Liver (tissue), 9 donors: ENCODE data around the gene AUH. TPM values are rescaled to one million over a fixed set of nuclear protein-coding genes. Genes with fewer than 3 reads are reported as not detected.

ENCODE experiments used
- DNase-seq: peaks from one replicate; pipeline ENCODE4 v3.0.0-alpha.2; 2017; ENCODE audit warnings: low spot score
- H3K27ac ChIP-seq, 2 donors: one replicate each; pipeline ENCODE4 v1.7.0; 2013; ENCODE audit warnings: inconsistent platforms in 2 of 2, low read length in 2 of 2, control low read depth in 1 of 2, low read depth in 1 of 2, mild to moderate bottlenecking in 1 of 2
- H3K27me3 ChIP-seq, 4 donors: one replicate each; pipeline versions ENCODE4 v1.6.1 to v1.7.0; 2013; ENCODE audit warnings: low read length in 3 of 4, inconsistent platforms in 1 of 4, mild to moderate bottlenecking in 1 of 4, moderate library complexity in 1 of 4; ENCODE audit not compliant: control insufficient read depth in 4 of 4, insufficient read depth in 4 of 4
- H3K36me3 ChIP-seq, 4 donors: one replicate each; pipeline versions ENCODE4 v1.6.1 to v1.7.0; 2013; ENCODE audit warnings: low read length in 3 of 4, mild to moderate bottlenecking in 3 of 4, low read depth in 1 of 4, moderate library complexity in 1 of 4; ENCODE audit not compliant: control insufficient read depth in 4 of 4, insufficient read depth in 3 of 4
- H3K4me1 ChIP-seq, 4 donors: one replicate each; pipeline versions ENCODE4 v1.6.1 to v1.7.0; 2013; ENCODE audit warnings: low read length in 3 of 4, mild to moderate bottlenecking in 3 of 4, moderate library complexity in 1 of 4; ENCODE audit not compliant: control insufficient read depth in 4 of 4, insufficient read depth in 4 of 4
- H3K4me3 ChIP-seq, 3 donors: one replicate each; pipeline versions ENCODE4 v1.6.1 to v1.7.0; 2013; ENCODE audit warnings: low read length in 3 of 3, control low read depth in 1 of 3, low read depth in 1 of 3, mild to moderate bottlenecking in 1 of 3
- H3K9ac ChIP-seq, 2 donors: one replicate each; pipeline ENCODE4 v1.7.0; 2013; ENCODE audit warnings: low read length in 2 of 2, mild to moderate bottlenecking in 2 of 2, moderate library complexity in 2 of 2, control low read depth in 1 of 2, low read depth in 1 of 2
- H3K9me3 ChIP-seq, 4 donors: one replicate each; pipeline versions ENCODE4 v1.6.1 to v1.7.0; 2013; ENCODE audit warnings: low read length in 3 of 4; ENCODE audit not compliant: control insufficient read depth in 4 of 4
- ATF3 ChIP-seq: IDR thresholded peaks from 2 replicates; pipeline ENCODE4 v1.6.1; 2016; ENCODE audit warnings: antibody characterized with exemption
- CTCF ChIP-seq: fragments of 150-350 bp; IDR thresholded peaks from 2 replicates; pipeline ENCODE4 v1.5.1; 2017; ENCODE audit warnings: improper control_type of control experiment, low read depth, low read length; ENCODE audit not compliant: missing input control
- EGR1 ChIP-seq, 2 donors: IDR thresholded peaks; 2 replicates each; pipeline ENCODE4 v1.6.1; 2016 to 2018; ENCODE audit warnings: antibody characterized with exemption in 2 of 2, low read depth in 2 of 2
- FOXA1 ChIP-seq: IDR thresholded peaks from 2 replicates; pipeline ENCODE4 v1.6.1; 2016; ENCODE audit warnings: antibody characterized with exemption
- FOXA2 ChIP-seq: IDR thresholded peaks from 2 replicates; pipeline ENCODE4 v1.6.1; 2016; ENCODE audit warnings: antibody characterized with exemption
- GABPA ChIP-seq, 2 donors: IDR thresholded peaks in 1 of 2; conservative IDR thresholded peaks in 1 of 2; 2 replicates each; pipeline ENCODE4 v1.6.1; 2016; ENCODE audit warnings: antibody characterized with exemption in 2 of 2, mild to moderate bottlenecking in 1 of 2, moderate library complexity in 1 of 2
- HNF4A ChIP-seq, 2 donors: conservative IDR thresholded peaks; 2 replicates each; pipeline ENCODE4 v1.6.1; 2016; ENCODE audit warnings: antibody characterized with exemption in 2 of 2, mild to moderate bottlenecking in 2 of 2
- HNF4G ChIP-seq: IDR thresholded peaks from 2 replicates; pipeline ENCODE4 v1.6.1; 2016; ENCODE audit warnings: antibody characterized with exemption
- JUND ChIP-seq, 2 donors: IDR thresholded peaks; 2 replicates each; pipeline ENCODE4 v1.6.1; 2016; ENCODE audit warnings: antibody characterized with exemption in 2 of 2
- MAX ChIP-seq: IDR thresholded peaks from 2 replicates; pipeline ENCODE4 v1.6.1; 2016; ENCODE audit warnings: antibody characterized with exemption
- RAD21 ChIP-seq, 2 donors: IDR thresholded peaks; 2 replicates each; pipeline ENCODE4 v1.6.1; 2016; ENCODE audit warnings: antibody characterized with exemption in 2 of 2, mild to moderate bottlenecking in 2 of 2
- REST ChIP-seq: IDR thresholded peaks from 2 replicates; pipeline ENCODE4 v1.6.1; 2016; ENCODE audit warnings: antibody characterized with exemption, mild to moderate bottlenecking
- SP1 ChIP-seq: IDR thresholded peaks from 2 replicates; pipeline ENCODE4 v1.6.1; 2018; ENCODE audit warnings: antibody characterized with exemption, mild to moderate bottlenecking
- YY1 ChIP-seq: IDR thresholded peaks from 2 replicates; pipeline ENCODE4 v1.6.1; 2016; ENCODE audit warnings: antibody characterized with exemption, mild to moderate bottlenecking
- ZBTB33 ChIP-seq: IDR thresholded peaks from 2 replicates; pipeline ENCODE4 v1.6.1; 2016; ENCODE audit warnings: antibody characterized with exemption
- WGBS: extraction: QIAGEN DNeasy Blood & Tissue Kit; methylation state at CpG from one replicate; pipeline ENCODE4 v1.1.7; 2013; 5-methylcytosine and 5-hydroxymethylcytosine counted together
- polyA plus RNA-seq, 2 donors: library from polyadenylated mRNA; stranded (reverse) in 1 of 2; unstranded in 1 of 2; fragments of 200-250 nt in 1 of 2; fragments of >200 nt in 1 of 2; fragmentation: Nextera tagmentation in 1 of 2; extraction: Ambion mirVana in 1 of 2; gene quantifications; one replicate each; pipeline versions ENCODE4 v1.2.1 to v1.2.3, GENCODE V29; 2013 to 2015
- total RNA-seq, 2 donors: library from RNA; depleted of rRNA; stranded (reverse); fragments of >200 nt; gene quantifications; one replicate each; pipeline ENCODE4 v1.2.3, GENCODE V29; 2014
- donor health status: healthy.
- donor health status: healthy.
- donor health status: healthy.
- donor health status: healthy.
- donor health status: healthy.

The AUH gene
- total and polyA plus RNA-seq, 4 donors, result 12.1 to 30.0 (median 24.9) TPM

GRCh38 chr9:91187311-91187964 lies 174.3 kb downstream of the AUH start:
- no peaks in the 10 kb centered on the region for H3K9me3 ChIP-seq

GRCh38 chr9:91186632-91187108 lies 175.0 kb downstream of the AUH start:
- Histone ChIP-seq H3K4me1 (no peaks in the 10 kb centered on the region), H3K4me3 (no peak overlapping the region), H3K27me3 (no peaks in the 10 kb centered on the region), H3K36me3 (no peaks in the 10 kb centered on the region), H3K9me3 (no peaks in the 10 kb centered on the region), H3K9ac (no peak overlapping the region), H3K27ac (no peak overlapping the region)
- WGBS, result 91% methylated on average over 2 of the region's 2 CpGs
- no peak for TF ChIP-seq JUND (IDR thresholded peaks at IDR 0.05)
- TF ChIP-seq MAX, result no peak
- TF ChIP-seq YY1, result no peak
- no peak for TF ChIP-seq RAD21 (IDR thresholded peaks at IDR 0.05)
- no peak for TF ChIP-seq FOXA1
- no peak for TF ChIP-seq CTCF
- TF ChIP-seq HNF4A (conservative IDR thresholded peaks at IDR 0.05), result no peak
- TF ChIP-seq EGR1 (IDR thresholded peaks at IDR 0.05; ENCODE audit: low read depth in 2 of 2), result no peak
- TF ChIP-seq GABPA (IDR thresholded peaks at IDR 0.05 in 1 of 2, conservative IDR thresholded peaks at IDR 0.05 in 1 of 2), result no peak
- TF ChIP-seq ATF3, result no peak
- no peak for TF ChIP-seq SP1
- TF ChIP-seq FOXA2, result no peak
- TF ChIP-seq ZBTB33, result no peak
- TF ChIP-seq REST, result no peak
- no peak for DNase-seq

More at GRCh38 chr9:91187311-91187964, 174.3 kb downstream of the AUH start:
- no peaks in the 10 kb centered on the region for H3K36me3 ChIP-seq
- H3K4me1 ChIP-seq, result peaks cover 0 to 3% (median 2%) of the 10 kb centered on the region in 4 donors
- no peak for TF ChIP-seq YY1
- no peak for TF ChIP-seq HNF4G
- TF ChIP-seq RAD21 (IDR thresholded peaks at IDR 0.05), result no peak
- no peak overlapping the region for H3K27ac ChIP-seq
- no peaks in the 10 kb centered on the region for H3K27me3 ChIP-seq
- WGBS, result 96% methylated on average over 11 of the region's 11 CpGs
- no peak overlapping the region for H3K4me3 ChIP-seq
- no peak overlapping the region for H3K9ac ChIP-seq
- DNase-seq, result no peak
